Lower lobe of right lung (tissue), 2 donors: ENCODE data around the gene POU2AF2. TPM values are rescaled to one million over a fixed set of nuclear protein-coding genes. Genes with fewer than 3 reads are reported as not detected.

Source experiments
- ATAC-seq, 2 donors: fragments of 200-7000 bp; cut with Tn5 transposase; one replicate each; pipeline ENCODE4 v1.9.1; 2020 to 2022; ENCODE audit warnings: mild to moderate bottlenecking in 2 of 2, moderate library complexity in 2 of 2
- DNase-seq: peaks from one replicate; pipeline ENCODE4 v3.0.0-alpha.2; 2020
- H3K27ac ChIP-seq: fragments of 200-600 bp; one replicate; pipeline ENCODE4 v1.8.0; 2022
- H3K27me3 ChIP-seq: fragments of 200-600 bp; one replicate; pipeline ENCODE4 v1.8.0; 2022; ENCODE audit warnings: low read depth
- H3K36me3 ChIP-seq: fragments of 200-600 bp; one replicate; pipeline ENCODE4 v1.8.0; 2022; ENCODE audit warnings: mild to moderate bottlenecking
- H3K4me1 ChIP-seq: fragments of 200-600 bp; one replicate; pipeline ENCODE4 v1.8.0; 2022
- H3K4me3 ChIP-seq: fragments of 200-600 bp; one replicate; pipeline ENCODE4 v1.8.0; 2022; ENCODE audit warnings: mild to moderate bottlenecking
- H3K9me3 ChIP-seq: fragments of 200-600 bp; one replicate; pipeline ENCODE4 v1.8.0; 2022
- CTCF ChIP-seq: fragments of 200-600 bp; IDR thresholded peaks from one replicate; pipeline ENCODE4 v1.8.0; 2022; ENCODE audit warnings: antibody characterized with exemption, mild to moderate bottlenecking
- intact Hi-C: fragments of 100-400 bp; cut with DNase I; formaldehyde crosslinking; loops from one replicate; pipeline ENCODE4 v1.11.0; 2022
- total RNA-seq: library from RNA; stranded (reverse); fragmentation: NEBNext Ultra II Directional; extraction: Animal tissue kit (Norgen Biotek cat#: 25700); gene quantifications from one replicate; pipeline ENCODE4 v1.2.1, GENCODE V29; 2021
- donor health status: DM: no; HTN: yes; CAD: no; lungs with severe emphysema.

Gene POU2AF2
- total RNA-seq, 1 donor from 2014 or later, result not detected

GRCh38 chr11:111335549-111335948 lies 90.0 kb downstream of the POU2AF2 start:
- no peak for ATAC-seq
- H3K4me3 ChIP-seq, result no peak overlapping the region
- intact Hi-C loops, result no loop called here
- no peaks in the 10 kb centered on the region for H3K36me3 ChIP-seq
- no peak for DNase-seq
- no peaks in the 10 kb centered on the region for H3K9me3 ChIP-seq
- TF ChIP-seq CTCF, result no peak
- peaks cover 13% of the 10 kb centered on the region for H3K4me1 ChIP-seq
- no peaks in the 10 kb centered on the region for H3K27me3 ChIP-seq
- H3K27ac ChIP-seq, result no peak overlapping the region

Other genes with a start within 250 kb of the POU2AF2 start
- gene POU2AF3, start 52.8 kb downstream of the POU2AF2 start, total RNA-seq, result 3.4 TPM
- 3.4 TPM for gene POU2AF1, start 133.6 kb downstream of the POU2AF2 start, total RNA-seq